ENCODE data around the gene TMEM201. TPM values are rescaled to one million over a fixed set of nuclear protein-coding genes. Genes with fewer than 3 reads are reported as not detected.

TMEM201 gene
- total and polyA plus RNA-seq, 2 of the 8 experiments (the other 6 are each of a cell fraction or from before 2014, with no cell fraction given) = 8.2 to 27.1 TPM

- no peak overlapping the region for H3K56ac ChIP-seq (replicated peaks; ENCODE audit: insufficient read length, low read depth, low read length)
- no peaks in the 10 kb centered on the region for H3K79me1 ChIP-seq (ENCODE audit: low read depth, low read length)
- H2BK12ac ChIP-seq (ENCODE audit: low read depth, low read length) = no peak overlapping the region
- no peak overlapping the region; the same call in 1 of the 2 replicates for H3K18ac ChIP-seq (ENCODE audit: extremely low read depth, low read length)
- FAIRE-seq = no peak
- H2BK15ac ChIP-seq (ENCODE audit: low read length) = no peak overlapping the region
- no peaks in the 10 kb centered on the region for H4K20me1 ChIP-seq (replicated peaks in 1 of 2; ENCODE audit: control insufficient read depth in 1 of 2, insufficient read depth in 2 of 2, low read length in 2 of 2)
- WGBS, 2 experiments (ENCODE audit: extremely low coverage in 1 of 2, insufficient coverage in 1 of 2, insufficient read length in 1 of 2, insufficient replicate concordance in 2 of 2, low coverage in 1 of 2, low lambda C conversion rate in 2 of 2, missing lambda C conversion rate in 1 of 2) = 93% methylated on average over 2 of the region's 2 CpGs; no CpG with 5 or more reads in 1 of the 2 experiments
- H2BK120ac ChIP-seq (replicated peaks; ENCODE audit: low read depth, low read length) = no peak overlapping the region
- H2BK20ac ChIP-seq (ENCODE audit: low read length) = no peak overlapping the region
- H3K4me3 ChIP-seq (ENCODE audit: extremely low read depth in 1 of 4, insufficient read depth in 2 of 4, low read depth in 3 of 4, low read length in 4 of 4) = no peak overlapping the region
- CTCF ChIA-PET (ENCODE audit: partially characterized antibody) = interaction anchor here (0.6 kb wide), 2 partner anchors 48 to 265 kb away, joined by 4 read pairs; no protein-coding TSS in a partner anchor
- H3K14ac ChIP-seq (ENCODE audit: insufficient read length) = no peak overlapping the region
- H3K27me3 ChIP-seq (replicated peaks in 1 of 4; ENCODE audit: control insufficient read depth in 3 of 4, extremely low read depth in 1 of 4, insufficient read depth in 3 of 4, low read length in 3 of 4) = peaks cover 0 to 8% (median 0%) of the 10 kb centered on the region in 4 experiments; a peak in 2 of 7 replicates
- no peak overlapping the region for H3K4ac ChIP-seq (replicated peaks; ENCODE audit: insufficient read length, low read depth, low read length)
- no peak overlapping the region for H2BK5ac ChIP-seq (ENCODE audit: low read depth, low read length)
- no peak overlapping the region for H2AFZ ChIP-seq (ENCODE audit: low read length)
- H3K23ac ChIP-seq (ENCODE audit: insufficient read length) = no peak overlapping the region
- no peak overlapping the region for H3K9ac ChIP-seq (replicated peaks in 1 of 4; ENCODE audit: extremely low read depth in 1 of 4, low read depth in 3 of 4, low read length in 3 of 4)
- H3K27ac ChIP-seq (ENCODE audit: low read depth, low read length) = no peak overlapping the region
- H3K4me1 ChIP-seq (replicated peaks in 1 of 4; ENCODE audit: control insufficient read depth in 3 of 4, insufficient read depth in 4 of 4, low read length in 3 of 4) = peaks cover 0 to 8% (median 7%) of the 10 kb centered on the region in 4 experiments; a peak in 5 of 7 replicates
- DNase-seq (ENCODE audit: low read depth in 1 of 2, low spot score in 2 of 2) = no peak
- H3K23me2 ChIP-seq (ENCODE audit: low read depth, low read length) = no peaks in the 10 kb centered on the region
- no peak overlapping the region for H4K91ac ChIP-seq (replicated peaks; ENCODE audit: insufficient read length, low read length)
- POLR2A ChIA-PET (ENCODE audit: partially characterized antibody) = no interaction called here
- H2AK5ac ChIP-seq (ENCODE audit: low read depth, low read length) = no peak overlapping the region
- H3K9me3 ChIP-seq (ENCODE audit: insufficient read depth in 2 of 2, low read depth in 1 of 2, low read length in 1 of 2) = no peaks in the 10 kb centered on the region
- no peak overlapping the region for H4K5ac ChIP-seq (ENCODE audit: insufficient read length, low read depth, low read length)
- no peak overlapping the region for H3K4me2 ChIP-seq (ENCODE audit: insufficient read depth in 1 of 2, low read depth in 2 of 2, low read length in 2 of 2)
- no peaks in the 10 kb centered on the region for H3K79me2 ChIP-seq (ENCODE audit: control insufficient read depth in 1 of 2, insufficient read depth in 2 of 2, low read length in 2 of 2)
- no peaks in the 10 kb centered on the region for H3K36me3 ChIP-seq (ENCODE audit: control insufficient read depth in 2 of 4, insufficient read depth in 4 of 4, low read length in 3 of 4)
- H4K8ac ChIP-seq (ENCODE audit: extremely low read depth, insufficient read depth, low read length) = no peak overlapping the region; the same call in 1 of the 2 replicates
- TF ChIP-seq EP300 (IDR thresholded peaks at IDR 0.05; ENCODE audit: borderline replicate concordance in 1 of 2, low read depth in 2 of 2, low read length in 2 of 2) (no peak), CBX5 (IDR thresholded peaks at IDR 0.05; ENCODE audit: low read depth, low read length) (no peak), GABPA (IDR thresholded peaks at IDR 0.05; ENCODE audit: borderline replicate concordance, insufficient read depth, low read length) (no peak), KDM1A (IDR thresholded peaks at IDR 0.05; ENCODE audit: borderline replicate concordance, low read length) (no peak), FOSL1 (IDR thresholded peaks at IDR 0.05; ENCODE audit: insufficient read depth, low read depth, low read length) (no peak), SP2 (IDR thresholded peaks at IDR 0.05; ENCODE audit: low read length) (no peak), TCF12 (IDR thresholded peaks at IDR 0.05; ENCODE audit: low read depth, low read length) (no peak), RNF2 (IDR thresholded peaks at IDR 0.05; ENCODE audit: borderline replicate concordance, low read depth, low read length, missing control alignments, poor library complexity, severe bottlenecking) (no peak), PHF8 (conservative IDR thresholded peaks at IDR 0.05; ENCODE audit: low read depth, low read length) (no peak), EGR1 (IDR thresholded peaks at IDR 0.05; ENCODE audit: borderline replicate concordance, low read depth, low read length) (no peak), SIN3A (conservative IDR thresholded peaks at IDR 0.05 in 1 of 2, IDR thresholded peaks at IDR 0.05 in 1 of 2; ENCODE audit: low read depth in 1 of 2, low read length in 2 of 2) (no peak), RXRA (IDR thresholded peaks at IDR 0.05; ENCODE audit: insufficient read depth, low read depth, low read length) (no peak), KDM4A (IDR thresholded peaks at IDR 0.05; ENCODE audit: low read depth, low read length, severe bottlenecking) (no peak)
These were observed 35.4 kb downstream of the TMEM201 start for GRCh38 chr1:9624081-9624480.
